Memory B cell (primary cell): ENCODE data around the gene NUP210.

Experiments
- ATAC-seq: fragments of 150-1000 bp; cut with Tn5 transposase; 2 replicates; pipeline ENCODE4 v1.10.0; 2021; ENCODE audit warnings: low read depth, mild to moderate bottlenecking, moderate library complexity
- DNase-seq, 2 donors: peaks; one replicate each; pipeline ENCODE4 v3.0.0; 2022; ENCODE audit warnings: low spot score in 2 of 2
- H3K27ac Mint-ChIP-seq: one replicate; pipeline ENCODE4 v1.8.0; 2022; ENCODE audit warnings: mild to moderate bottlenecking, moderate library complexity, mixed read lengths
- H3K27me3 Mint-ChIP-seq: one replicate; pipeline ENCODE4 v1.8.0; 2022; ENCODE audit warnings: mixed read lengths
- H3K36me3 Mint-ChIP-seq: one replicate; pipeline ENCODE4 v1.8.0; 2022; ENCODE audit warnings: mild to moderate bottlenecking, mixed read lengths
- H3K4me1 Mint-ChIP-seq: one replicate; pipeline ENCODE4 v1.8.0; 2022; ENCODE audit warnings: mixed read lengths
- H3K4me3 Mint-ChIP-seq: one replicate; pipeline ENCODE4 v1.8.0; 2022; ENCODE audit warnings: mild to moderate bottlenecking, moderate library complexity, mixed read lengths
- H3K9me3 Mint-ChIP-seq: one replicate; pipeline ENCODE4 v1.8.0; 2022; ENCODE audit warnings: mixed read lengths

NUP210 gene

GRCh38 chr3:13278783-13279531 lies 141.2 kb downstream of the NUP210 start:
- Mint-ChIP-seq H3K36me3 (no peaks in the 10 kb centered on the region), H3K4me3 (no peak overlapping the region)

DNA sequence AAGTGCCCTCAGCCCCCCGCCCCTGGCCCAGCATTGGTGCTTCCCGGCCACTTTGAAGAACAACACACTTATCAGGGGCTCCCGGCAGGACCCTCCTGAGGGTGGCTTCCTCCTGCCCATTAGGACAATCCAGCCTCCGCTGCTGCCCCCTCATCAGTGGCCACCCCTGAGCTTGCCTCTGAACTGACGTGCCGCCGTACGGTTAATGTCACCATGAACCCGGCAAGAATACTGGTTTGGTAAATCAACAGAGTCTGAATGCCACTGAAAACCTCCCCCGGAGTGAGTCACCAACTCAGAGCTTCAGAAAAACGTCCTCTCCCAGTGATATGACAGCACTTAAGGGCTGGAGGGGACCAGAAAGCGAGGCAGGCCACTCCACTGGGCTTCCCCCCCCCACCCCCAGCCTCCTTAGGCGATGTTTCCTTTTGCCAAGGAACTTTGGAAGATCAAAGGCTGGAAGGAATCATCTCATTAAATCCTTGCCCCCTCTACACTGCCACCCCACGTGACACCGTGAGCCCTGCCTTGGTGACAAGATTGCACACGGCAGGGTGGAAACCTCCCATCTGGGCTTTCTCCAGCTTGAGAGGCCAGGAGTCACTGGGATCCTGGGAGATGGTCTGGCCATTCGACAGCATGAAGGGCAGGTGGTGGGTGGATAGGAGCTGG lies 142.1 kb downstream of the NUP210 start:
- no peak for DNase-seq
- Mint-ChIP-seq H3K4me3 (no peak overlapping the region), H3K9me3 (no peaks in the 10 kb centered on the region)

More at GRCh38 chr3:13278783-13279531, 141.2 kb downstream of the NUP210 start:
- no peak overlapping the region for H3K27ac Mint-ChIP-seq
- no peak for DNase-seq
- H3K9me3 Mint-ChIP-seq: no peaks in the 10 kb centered on the region
- peaks cover 9% of the 10 kb centered on the region for H3K4me1 Mint-ChIP-seq
- peaks cover 13% of the 10 kb centered on the region for H3K27me3 Mint-ChIP-seq
- no peak for ATAC-seq

GRCh38 chr3:13277196-13277813 lies 142.8 kb downstream of the NUP210 start:
- Mint-ChIP-seq H3K36me3 (no peaks in the 10 kb centered on the region), H3K27me3 (peaks cover 16% of the 10 kb centered on the region), H3K27ac (no peak overlapping the region), H3K9me3 (no peaks in the 10 kb centered on the region), H3K4me3 (no peak overlapping the region), H3K4me1 (peaks cover 14% of the 10 kb centered on the region)
- DNase-seq (no peak), ATAC-seq (no peak)

More for the DNA sequence above, 142.1 kb downstream of the NUP210 start:
- peaks cover 16% of the 10 kb centered on the region for H3K27me3 Mint-ChIP-seq
- H3K36me3 Mint-ChIP-seq: no peaks in the 10 kb centered on the region
- no peak overlapping the region for H3K27ac Mint-ChIP-seq
- H3K4me1 Mint-ChIP-seq: peaks cover 14% of the 10 kb centered on the region
- ATAC-seq: no peak

- Mint-ChIP-seq H3K27ac (no peak overlapping the region), H3K27me3 (peaks cover 15% of the 10 kb centered on the region), H3K4me1 (peaks cover 13% of the 10 kb centered on the region), H3K9me3 (no peaks in the 10 kb centered on the region), H3K4me3 (no peak overlapping the region), H3K36me3 (no peaks in the 10 kb centered on the region)
- no peak for DNase-seq
- no peak for ATAC-seq
These were observed 143.5 kb downstream of the NUP210 start for GRCh38 chr3:13276438-13277195.

DNA sequence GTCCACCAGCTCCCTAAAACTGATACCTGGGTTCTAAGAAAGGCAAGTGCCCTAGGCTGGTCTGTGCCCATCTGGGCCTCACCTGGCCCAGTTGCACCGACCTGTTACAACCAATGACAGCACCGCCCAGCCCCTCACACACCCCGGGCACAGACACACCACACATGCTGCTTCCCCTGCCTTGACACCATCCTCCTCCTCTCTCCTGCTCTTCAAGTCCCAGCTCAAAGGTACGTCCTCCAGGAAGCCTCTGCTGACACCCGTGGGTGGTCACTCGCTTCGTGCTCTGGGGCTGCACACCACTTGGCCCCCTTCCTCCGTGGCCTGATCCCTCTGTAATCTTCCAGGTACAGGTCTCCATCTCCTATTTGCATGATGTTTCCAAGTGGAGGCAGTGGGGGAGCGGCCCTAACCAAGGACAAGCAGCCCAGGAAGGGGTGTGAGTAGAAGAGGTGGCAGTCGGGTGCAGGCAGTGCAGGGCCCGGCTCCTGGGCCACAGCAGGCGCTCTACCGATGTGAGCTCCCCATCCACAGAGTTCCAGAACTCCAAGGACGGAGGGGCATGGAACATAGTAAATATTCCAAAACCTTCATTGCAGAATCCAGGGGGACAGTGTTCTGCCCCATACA lies 144.6 kb downstream of the NUP210 start:
- ATAC-seq (no peak), DNase-seq (no peak)
- H3K4me3 Mint-ChIP-seq: no peak overlapping the region
- H3K27ac Mint-ChIP-seq: no peak overlapping the region
- H3K36me3 Mint-ChIP-seq: no peaks in the 10 kb centered on the region
- no peaks in the 10 kb centered on the region for H3K9me3 Mint-ChIP-seq
- peaks cover 12% of the 10 kb centered on the region for H3K27me3 Mint-ChIP-seq
- peaks cover 8% of the 10 kb centered on the region for H3K4me1 Mint-ChIP-seq

DNA sequence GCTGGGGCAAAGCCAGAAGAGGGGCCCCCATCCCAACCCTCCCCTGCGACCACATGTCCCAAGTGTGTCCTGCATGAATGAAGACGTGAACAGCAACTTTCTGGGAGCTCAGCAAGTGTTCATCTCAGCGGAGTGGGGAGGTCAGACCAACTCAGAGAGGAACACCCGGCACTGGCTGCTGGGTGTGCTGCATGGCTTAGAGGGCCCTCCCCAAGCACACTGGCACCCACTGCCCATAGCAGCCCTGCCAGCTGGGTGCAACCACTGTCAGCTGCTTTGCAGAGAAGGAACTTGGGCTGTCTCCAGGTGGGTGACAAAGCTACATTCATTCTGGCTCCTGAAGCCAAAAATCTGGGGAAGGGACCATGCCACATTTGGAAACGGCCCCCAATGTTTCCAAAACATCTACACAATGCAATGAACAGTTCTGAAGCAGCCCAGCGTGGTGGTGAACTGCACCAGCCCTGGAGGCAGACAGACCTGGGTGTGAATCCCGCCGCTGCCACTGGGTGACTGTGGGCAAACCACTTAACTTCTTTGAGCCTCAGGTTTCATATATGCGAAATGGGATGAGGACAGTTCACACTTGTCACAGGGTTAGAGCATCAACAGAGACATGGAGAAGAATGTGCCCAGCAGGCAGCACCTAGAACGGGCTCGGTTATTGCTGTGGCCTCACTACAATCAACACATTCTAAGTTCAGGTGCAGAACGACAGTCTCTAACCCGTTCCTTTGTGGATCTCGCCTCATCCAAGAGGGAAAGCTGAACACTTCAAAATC lies 145.4 kb downstream of the NUP210 start:
- Mint-ChIP-seq H3K9me3 (no peaks in the 10 kb centered on the region), H3K27ac (no peak overlapping the region), H3K27me3 (peaks cover 12% of the 10 kb centered on the region), H3K4me3 (no peak overlapping the region), H3K36me3 (no peaks in the 10 kb centered on the region), H3K4me1 (peaks cover 8% of the 10 kb centered on the region)
- no peak for DNase-seq
- peak; percentile 34 for ATAC-seq

- ATAC-seq: peak; percentile 8
- Mint-ChIP-seq H3K4me1 (peaks cover 8% of the 10 kb centered on the region), H3K27ac (peak overlapping the region; percentile 57), H3K9me3 (no peaks in the 10 kb centered on the region), H3K4me3 (no peak overlapping the region), H3K36me3 (peaks cover 2% of the 10 kb centered on the region), H3K27me3 (peaks cover 12% of the 10 kb centered on the region)
- no peak for DNase-seq
These were observed 146.0 kb downstream of the NUP210 start for GRCh38 chr3:13274125-13274524.

DNA sequence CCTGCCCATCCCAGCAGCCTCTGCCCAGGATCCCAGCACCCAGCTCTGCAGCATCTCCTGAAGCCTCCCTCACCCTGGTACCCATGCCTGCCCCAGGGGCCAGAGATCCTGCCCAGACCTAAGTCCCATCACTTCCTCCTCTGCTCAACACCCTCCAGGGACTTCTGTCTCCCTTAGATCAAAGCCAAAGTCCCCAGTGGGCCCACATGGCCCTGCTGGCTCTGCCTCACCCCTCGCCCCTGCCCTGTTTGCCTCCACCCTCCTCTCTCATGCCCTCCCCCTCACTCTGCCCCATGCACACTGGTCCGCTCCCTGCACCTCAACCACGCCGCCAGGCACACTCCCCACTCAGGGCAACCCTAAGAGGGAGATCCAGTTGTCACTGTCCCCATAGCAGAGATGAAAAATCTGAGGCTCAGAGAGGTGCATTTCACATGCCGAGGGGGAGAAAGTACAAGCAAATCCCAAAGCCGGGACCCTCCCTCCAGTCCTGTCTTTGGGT lies 146.5 kb downstream of the NUP210 start:
- H3K27me3 Mint-ChIP-seq: peaks cover 14% of the 10 kb centered on the region
- H3K36me3 Mint-ChIP-seq: peaks cover 2% of the 10 kb centered on the region

GRCh38 chr3:13272831-13273603 lies 147.1 kb downstream of the NUP210 start:
- Mint-ChIP-seq H3K9me3 (no peaks in the 10 kb centered on the region), H3K27me3 (peaks cover 14% of the 10 kb centered on the region)

More for the DNA sequence above, 146.5 kb downstream of the NUP210 start:
- Mint-ChIP-seq H3K4me1 (peaks cover 8% of the 10 kb centered on the region), H3K9me3 (no peaks in the 10 kb centered on the region), H3K4me3 (no peak overlapping the region), H3K27ac (peak overlapping the region; percentile 57)
- DNase-seq (no peak), ATAC-seq (no peak)

GRCh38 chr3:13269711-13270378 lies 150.3 kb downstream of the NUP210 start:
- Mint-ChIP-seq H3K27ac (no peak overlapping the region), H3K36me3 (peaks cover 2% of the 10 kb centered on the region), H3K27me3 (peaks cover 10% of the 10 kb centered on the region), H3K9me3 (peaks cover 3% of the 10 kb centered on the region), H3K4me1 (peaks cover 8% of the 10 kb centered on the region), H3K4me3 (no peak overlapping the region)
- ATAC-seq (no peak), DNase-seq (no peak)

More at GRCh38 chr3:13272831-13273603, 147.1 kb downstream of the NUP210 start:
- ATAC-seq: no peak
- H3K27ac Mint-ChIP-seq: no peak overlapping the region
- peaks cover 8% of the 10 kb centered on the region for H3K4me1 Mint-ChIP-seq
- no peak for DNase-seq
- no peak overlapping the region for H3K4me3 Mint-ChIP-seq
- H3K36me3 Mint-ChIP-seq: peaks cover 2% of the 10 kb centered on the region

GRCh38 chr3:13268961-13269441 lies 151.1 kb downstream of the NUP210 start:
- ATAC-seq (no peak), DNase-seq (no peak)
- no peak overlapping the region for H3K27ac Mint-ChIP-seq
- H3K36me3 Mint-ChIP-seq: peaks cover 5% of the 10 kb centered on the region
- no peak overlapping the region for H3K4me3 Mint-ChIP-seq
- H3K27me3 Mint-ChIP-seq: peaks cover 15% of the 10 kb centered on the region
- peaks cover 6% of the 10 kb centered on the region for H3K4me1 Mint-ChIP-seq
- H3K9me3 Mint-ChIP-seq: peaks cover 3% of the 10 kb centered on the region

GRCh38 chr3:13268120-13268519 lies 152.0 kb downstream of the NUP210 start:
- no peak overlapping the region for H3K4me3 Mint-ChIP-seq
- H3K27me3 Mint-ChIP-seq: peaks cover 10% of the 10 kb centered on the region
- peaks cover 5% of the 10 kb centered on the region for H3K36me3 Mint-ChIP-seq
- DNase-seq (no peak), ATAC-seq (no peak)
- H3K4me1 Mint-ChIP-seq: no peaks in the 10 kb centered on the region
- no peak overlapping the region for H3K27ac Mint-ChIP-seq
- H3K9me3 Mint-ChIP-seq: peaks cover 3% of the 10 kb centered on the region
